Adrenal gland (tissue), 5 donors: ENCODE data around the gene CACNA1G.

Experiments used
- CTCF ChIP-seq, 6 experiments: fragments of 450-650 bp in 4 of 6; fragments of 200-600 bp in 2 of 6; sonication (generic) in 1 of 6; IDR thresholded peaks; 1 replicate in 5 of 6; 2 replicates in 1 of 6; pipeline versions ENCODE4 v1.5.1 to v1.8.0; 2016 to 2021; ENCODE audit warnings: antibody characterized with exemption in 6 of 6, mild to moderate bottlenecking in 2 of 6, moderate library complexity in 1 of 6
- POLR2A ChIP-seq, 2 donors: fragments of 450-650 bp; IDR thresholded peaks; one replicate each; pipeline ENCODE4 v1.6.1; 2017; ENCODE audit warnings: antibody characterized with exemption in 2 of 2, mild to moderate bottlenecking in 2 of 2, moderate library complexity in 1 of 2
- donor health status: DM: no; HTN: no; CAD: no.

DNA sequence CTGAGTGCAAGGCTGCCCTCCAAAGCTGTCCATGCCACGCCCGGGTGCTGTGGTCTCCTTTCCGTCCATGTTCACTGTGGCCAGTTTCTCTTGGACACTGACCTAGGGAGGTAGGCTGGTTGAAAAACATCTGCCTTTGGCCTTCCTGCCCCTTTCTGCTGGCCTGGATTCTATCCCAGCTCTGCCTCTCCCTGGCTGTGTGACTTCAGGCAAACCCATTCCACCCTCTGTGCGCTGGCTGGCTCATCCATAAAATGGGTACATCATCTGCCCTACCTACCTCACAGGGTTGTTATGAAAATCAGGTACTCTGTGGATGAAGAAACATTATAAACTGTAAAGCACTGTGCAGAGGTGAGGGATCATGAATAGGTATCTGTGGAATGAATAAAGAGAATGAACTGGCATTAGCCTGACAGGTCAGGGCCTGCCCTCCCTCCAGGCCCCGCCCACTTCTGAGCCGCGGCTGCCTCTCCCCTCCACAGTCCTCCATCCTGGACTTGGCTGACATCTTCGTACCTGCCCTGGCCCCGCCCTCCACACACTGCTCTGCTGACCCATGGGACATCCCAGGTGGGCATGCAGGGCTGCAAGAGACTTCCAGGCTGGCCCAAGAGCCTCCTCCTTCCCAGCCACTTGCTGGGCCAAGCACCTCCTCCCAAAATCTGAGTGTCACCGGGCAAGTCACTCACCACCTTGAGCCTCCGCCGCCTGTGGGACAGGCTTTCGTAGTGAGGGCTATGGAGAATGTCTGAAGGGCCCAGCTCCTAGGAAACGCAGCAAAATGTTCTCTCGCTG, 20.6 kb upstream of the CACNA1G start:
- TF ChIP-seq CTCF (IDR thresholded peaks at IDR 0.05) (no peak), POLR2A (IDR thresholded peaks at IDR 0.05) (no peak)
